ENCODE results near the gene ADCY10.

ADCY10 gene

DNA sequence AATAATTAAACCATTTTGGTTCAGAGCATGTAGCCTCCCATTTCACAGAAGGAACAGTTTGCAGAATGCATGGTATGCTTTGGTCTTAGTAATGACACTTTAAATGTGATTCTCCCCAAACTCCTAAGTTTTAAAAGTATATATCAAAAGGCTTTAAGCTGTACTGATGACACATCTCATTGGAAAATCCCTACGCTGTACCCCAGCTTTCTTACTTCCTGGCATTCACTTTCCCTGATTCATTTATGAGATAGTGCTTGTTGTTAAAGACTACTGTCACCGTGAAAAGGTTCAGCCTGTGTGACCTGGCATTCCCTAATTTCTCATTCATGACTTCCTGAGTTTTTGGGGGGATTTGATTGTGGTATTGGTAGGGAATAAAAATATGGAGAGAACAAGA lies 138.8 kb downstream of the ADCY10 start:
- no peak for DNase-seq (ENCODE audit: low spot score)
- H3K27ac ChIP-seq = no peak overlapping the region
- no peak overlapping the region for H3K4me3 ChIP-seq
- TF ChIP-seq, protein P1, sequence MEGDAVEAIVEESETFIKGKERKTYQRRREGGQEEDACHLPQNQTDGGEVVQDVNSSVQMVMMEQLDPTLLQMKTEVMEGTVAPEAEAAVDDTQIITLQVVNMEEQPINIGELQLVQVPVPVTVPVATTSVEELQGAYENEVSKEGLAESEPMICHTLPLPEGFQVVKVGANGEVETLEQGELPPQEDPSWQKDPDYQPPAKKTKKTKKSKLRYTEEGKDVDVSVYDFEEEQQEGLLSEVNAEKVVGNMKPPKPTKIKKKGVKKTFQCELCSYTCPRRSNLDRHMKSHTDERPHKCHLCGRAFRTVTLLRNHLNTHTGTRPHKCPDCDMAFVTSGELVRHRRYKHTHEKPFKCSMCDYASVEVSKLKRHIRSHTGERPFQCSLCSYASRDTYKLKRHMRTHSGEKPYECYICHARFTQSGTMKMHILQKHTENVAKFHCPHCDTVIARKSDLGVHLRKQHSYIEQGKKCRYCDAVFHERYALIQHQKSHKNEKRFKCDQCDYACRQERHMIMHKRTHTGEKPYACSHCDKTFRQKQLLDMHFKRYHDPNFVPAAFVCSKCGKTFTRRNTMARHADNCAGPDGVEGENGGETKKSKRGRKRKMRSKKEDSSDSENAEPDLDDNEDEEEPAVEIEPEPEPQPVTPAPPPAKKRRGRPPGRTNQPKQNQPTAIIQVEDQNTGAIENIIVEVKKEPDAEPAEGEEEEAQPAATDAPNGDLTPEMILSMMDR (IDR thresholded peaks at IDR 0.05) = no peak

DNA sequence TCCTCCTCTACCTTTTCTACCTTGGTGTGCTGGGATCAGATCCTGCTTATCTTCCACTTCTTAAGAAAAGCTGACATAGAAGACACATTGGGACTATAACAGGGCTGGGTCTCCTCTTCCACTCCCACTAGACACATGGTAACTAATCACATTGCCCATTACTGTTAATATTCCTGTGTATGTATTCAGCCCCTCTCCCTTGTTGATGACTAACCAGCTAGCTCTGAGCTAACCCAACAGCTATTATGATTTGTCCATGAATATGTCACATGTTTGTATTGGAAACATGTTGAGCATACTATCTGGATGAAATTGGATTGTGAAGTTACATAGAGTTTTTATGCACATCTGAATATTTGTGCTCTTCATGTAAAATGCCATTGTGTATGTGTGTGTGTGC lies 139.2 kb downstream of the ADCY10 start:
- Histone ChIP-seq H3K27ac (no peak overlapping the region), H3K4me3 (no peak overlapping the region)
- TF ChIP-seq, protein P1 (IDR thresholded peaks at IDR 0.05) = no peak
- DNase-seq (ENCODE audit: low spot score) = no peak

DNA sequence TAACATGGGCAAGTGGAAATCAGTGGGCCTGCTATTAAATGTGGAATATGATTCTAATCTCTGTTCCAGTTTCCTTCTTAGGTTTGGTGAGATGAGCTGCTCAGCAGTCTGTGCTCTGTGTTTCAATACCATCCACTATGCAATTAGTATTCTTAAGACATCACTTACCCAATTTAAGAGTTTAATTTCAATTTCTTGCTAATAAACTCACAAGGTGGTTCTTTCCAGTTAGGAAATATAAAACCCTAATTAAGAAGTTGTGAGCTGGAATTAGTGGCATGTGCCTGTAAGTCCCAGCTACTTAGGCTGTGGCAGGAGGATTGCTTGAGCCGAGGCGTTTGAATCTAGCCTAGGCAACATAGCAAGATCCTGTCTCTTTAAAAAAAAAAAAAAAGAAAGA lies 140.4 kb downstream of the ADCY10 start:
- TF ChIP-seq, protein P1 (IDR thresholded peaks at IDR 0.05) = no peak
- DNase-seq (ENCODE audit: low spot score) = no peak
- H3K4me3 ChIP-seq = no peak overlapping the region
- H3K27ac ChIP-seq = no peak overlapping the region

DNA sequence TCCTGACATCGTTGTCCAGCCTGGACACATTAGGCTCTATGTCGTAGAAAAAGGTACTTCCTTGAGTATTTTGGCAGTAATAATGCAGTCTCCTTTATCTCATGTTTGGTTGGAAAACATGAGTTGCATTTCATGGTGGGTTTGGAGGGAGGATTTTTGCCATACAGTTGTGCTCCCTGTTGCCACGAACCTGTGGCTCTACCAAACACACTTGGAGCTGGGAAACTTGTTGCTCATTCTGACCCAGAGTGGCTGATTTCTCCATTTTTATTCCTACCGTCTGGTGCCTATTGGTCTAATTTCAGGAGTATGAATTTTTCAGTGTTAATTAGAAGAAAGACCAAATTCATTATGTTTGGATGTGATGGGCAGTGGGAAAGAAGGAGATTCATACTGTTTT lies 141.5 kb downstream of the ADCY10 start:
- Histone ChIP-seq H3K27ac (no peak overlapping the region), H3K4me3 (no peak overlapping the region)
- no peak for DNase-seq (ENCODE audit: low spot score)
- TF ChIP-seq, protein P1 (IDR thresholded peaks at IDR 0.05) = no peak

DNA sequence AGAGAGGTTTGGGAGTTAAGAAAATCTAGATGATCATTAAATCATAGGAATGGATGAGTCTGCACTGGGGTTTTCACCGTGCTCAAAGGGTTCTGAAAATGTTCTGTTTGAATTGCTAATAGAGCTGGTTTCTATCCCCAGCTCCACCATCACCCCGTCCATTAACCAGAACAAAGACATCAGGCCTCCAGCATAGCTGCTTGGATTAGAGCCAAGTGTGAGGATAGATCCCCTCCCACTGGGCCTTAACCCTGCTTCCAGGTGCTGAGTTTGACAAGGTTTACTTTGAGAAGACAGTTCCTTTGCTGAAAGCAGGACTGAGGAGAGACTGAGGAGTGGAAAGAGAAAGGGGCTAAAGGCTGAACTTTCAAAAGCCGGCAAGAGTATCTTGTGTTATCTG lies 143.8 kb downstream of the ADCY10 start:
- Histone ChIP-seq H3K27ac (no peak overlapping the region), H3K4me3 (no peak overlapping the region)
- TF ChIP-seq, protein P1 (IDR thresholded peaks at IDR 0.05) = no peak
- DNase-seq (ENCODE audit: low spot score) = no peak

DNA sequence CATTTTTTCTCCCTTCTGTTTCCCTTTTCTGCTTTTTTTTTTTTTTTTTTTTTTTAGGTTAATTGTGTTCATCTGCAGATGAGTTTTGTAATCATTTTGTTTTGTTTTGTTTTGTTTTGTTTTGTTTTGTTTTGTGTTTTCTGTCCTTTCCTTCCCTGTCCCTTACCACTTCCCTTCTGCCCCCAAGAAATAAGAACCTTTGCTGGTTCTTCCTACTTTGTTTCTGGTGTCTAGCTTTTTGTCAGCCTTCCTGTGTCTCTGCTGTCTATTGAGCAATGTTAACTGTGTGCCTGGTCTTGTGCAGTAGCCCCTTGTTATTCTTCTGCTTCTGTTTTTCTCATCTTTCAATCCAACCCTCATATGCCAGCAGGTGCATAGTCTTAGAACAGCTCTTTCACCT lies 146.2 kb downstream of the ADCY10 start:
- TF ChIP-seq, protein P1 (IDR thresholded peaks at IDR 0.05) = no peak
- Histone ChIP-seq H3K27ac (no peak overlapping the region), H3K4me3 (no peak overlapping the region)
- no peak for DNase-seq (ENCODE audit: low spot score)

DNA sequence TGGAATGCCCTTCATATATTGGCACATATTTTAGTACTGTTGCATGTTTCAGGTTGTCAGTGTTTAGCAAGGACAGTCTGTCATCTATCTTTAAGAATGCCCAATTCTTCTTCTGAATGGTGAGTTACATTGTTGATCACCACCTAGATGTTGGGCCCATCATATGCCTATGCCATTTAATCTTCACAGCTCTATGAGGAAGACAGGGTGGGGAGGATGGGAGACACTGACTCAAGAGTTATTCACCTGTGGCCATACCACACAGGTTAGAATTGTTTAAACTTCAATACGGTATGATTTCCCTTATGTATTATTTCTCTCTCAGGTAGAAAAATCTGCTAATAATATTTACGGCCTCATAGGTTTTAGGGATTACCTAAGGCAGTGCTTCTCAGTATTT lies 147.4 kb downstream of the ADCY10 start:
- H3K4me3 ChIP-seq = no peak overlapping the region
- no peak overlapping the region for H3K27ac ChIP-seq
- TF ChIP-seq, protein P1 (IDR thresholded peaks at IDR 0.05) = no peak
- DNase-seq (ENCODE audit: low spot score) = no peak

Measured in coronary artery (tissue), 2 donors.